ENCODE measurements around the gene DCLRE1A. TPM values are rescaled to one million over a fixed set of nuclear protein-coding genes. Genes with fewer than 3 reads are reported as not detected.
A peak's percentile ranks its signal among the peaks of the same experiment; 100 is the strongest.

Gene DCLRE1A
- total and polyA plus RNA-seq, 9 of the 15 experiments (the other 6 are each of a cell fraction or from before 2014, with no cell fraction given) = 8.5 to 25.5 (median 15.5) TPM

DNA sequence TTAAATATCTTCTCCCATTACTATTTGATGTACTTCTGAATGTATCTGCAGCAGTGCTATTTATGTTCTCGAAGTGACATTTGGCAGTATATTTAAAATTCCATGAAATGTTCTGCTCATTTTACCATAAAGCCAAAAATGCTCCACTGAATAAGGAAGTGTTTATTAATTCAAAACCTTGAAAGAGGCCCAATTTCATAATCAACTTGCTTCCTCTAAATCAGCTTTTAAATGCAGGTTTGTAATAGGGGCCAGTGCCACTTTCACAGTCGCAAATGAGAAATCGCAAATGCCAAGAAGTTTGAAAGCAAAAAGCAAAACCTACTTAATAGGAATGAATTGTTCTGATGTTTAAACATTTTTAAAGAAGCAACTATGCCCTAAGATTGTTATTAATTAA lies 12.0 kb upstream of the DCLRE1A start:
- Histone ChIP-seq H3K4me3 (no peak overlapping the region), H3K27ac (ENCODE audit: extremely low read depth, low read depth, low read length) (peak overlapping the region; percentile 42), H3K4me2 (ENCODE audit: insufficient read depth, low read length) (no peak overlapping the region), H3K9ac (ENCODE audit: insufficient read depth in 1 of 2, low read depth in 2 of 2, low read length in 2 of 2) (peak overlapping the region in 1 of 2 experiments; percentile 11; a peak in 1 of 4 replicates), H3K27me3 (ENCODE audit: control insufficient read depth in 2 of 2, insufficient read depth in 2 of 2, low read length in 2 of 2) (no peaks in the 10 kb centered on the region), H3K36me3 (ENCODE audit: control insufficient read depth, insufficient read depth, low read length) (peaks cover 42% of the 10 kb centered on the region; the same call in 2 of the 3 replicates), H3K4me1 (replicated peaks in 1 of 2; ENCODE audit: control insufficient read depth in 2 of 2, insufficient read depth in 2 of 2, low read length in 2 of 2) (peaks cover 5 to 7% of the 10 kb centered on the region in 2 experiments; a peak in 4 of 5 replicates), H3K9me1 (ENCODE audit: control insufficient read depth, insufficient read depth, low read length) (no peaks in the 10 kb centered on the region), H3K79me2 (ENCODE audit: control insufficient read depth, insufficient read depth, low read length) (peaks cover 49% of the 10 kb centered on the region), H2AFZ (ENCODE audit: low read depth, low read length) (no peak overlapping the region), H3K9me3 (replicated peaks; ENCODE audit: control insufficient read depth, insufficient read depth, low read depth, low read length) (no peaks in the 10 kb centered on the region), H4K20me1 (replicated peaks; ENCODE audit: control insufficient read depth, insufficient read depth, low read length) (no peaks in the 10 kb centered on the region)
- no peak for TF ChIP-seq KDM4B (IDR thresholded peaks at IDR 0.05; ENCODE audit: borderline replicate concordance in 2 of 2, low read depth in 1 of 2)
- TF ChIP-seq, protein P1, sequence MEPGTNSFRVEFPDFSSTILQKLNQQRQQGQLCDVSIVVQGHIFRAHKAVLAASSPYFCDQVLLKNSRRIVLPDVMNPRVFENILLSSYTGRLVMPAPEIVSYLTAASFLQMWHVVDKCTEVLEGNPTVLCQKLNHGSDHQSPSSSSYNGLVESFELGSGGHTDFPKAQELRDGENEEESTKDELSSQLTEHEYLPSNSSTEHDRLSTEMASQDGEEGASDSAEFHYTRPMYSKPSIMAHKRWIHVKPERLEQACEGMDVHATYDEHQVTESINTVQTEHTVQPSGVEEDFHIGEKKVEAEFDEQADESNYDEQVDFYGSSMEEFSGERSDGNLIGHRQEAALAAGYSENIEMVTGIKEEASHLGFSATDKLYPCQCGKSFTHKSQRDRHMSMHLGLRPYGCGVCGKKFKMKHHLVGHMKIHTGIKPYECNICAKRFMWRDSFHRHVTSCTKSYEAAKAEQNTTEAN (CRISPR knock-in tag; IDR thresholded peaks at IDR 0.05) = no peak
- no peak for TF ChIP-seq SMAD4 (CRISPR knock-in tag; conservative IDR thresholded peaks at IDR 0.05)
- no peak for TF ChIP-seq KLF6 (CRISPR knock-in tag; IDR thresholded peaks at IDR 0.05; ENCODE audit: borderline replicate concordance)
- no peak for TF ChIP-seq CREB1 (IDR thresholded peaks at IDR 0.05)
- TF ChIP-seq CREB1 (CRISPR knock-in tag; IDR thresholded peaks at IDR 0.05) = no peak
- no peak for TF ChIP-seq TFAM (CRISPR knock-in tag; conservative IDR thresholded peaks at IDR 0.05)
- no peak for TF ChIP-seq TARDBP (IDR thresholded peaks at IDR 0.05)
- no peak for TF ChIP-seq NFIC (IDR thresholded peaks at IDR 0.05)
- no peak for TF ChIP-seq KHSRP (IDR thresholded peaks at IDR 0.05)
- no peak for TF ChIP-seq TAF1 (IDR thresholded peaks at IDR 0.05; ENCODE audit: control insufficient read depth, extremely low read depth, insufficient read depth, low read length, severe bottlenecking)
- no peak for TF ChIP-seq CBX2 (IDR thresholded peaks at IDR 0.05; ENCODE audit: insufficient read depth, low read length, poor library complexity, severe bottlenecking)
- WGBS (ENCODE audit: insufficient coverage, low coverage, missing lambda C conversion rate) = 72% methylated on average over 3 of the region's 3 CpGs
- no peak for FAIRE-seq
- in situ Hi-C loops (cut with MboI) = no loop called here
- BruUV-seq (replicated peaks) = no TSS peak
- intact Hi-C loops (cut with micrococcal nuclease) = no loop called here
- ATAC-seq = no peak
- ChIA-PET POLR2A (no interaction called here), CTCF (ENCODE audit: low intra/inter-chr PET ratio) (no interaction called here)
- no peak for DNase-seq (ENCODE audit: extremely low read depth in 1 of 4, low spot score in 3 of 4)
